Lung (tissue), 12 donors: ENCODE measurements around the gene ORC3. TPM values are rescaled to one million over a fixed set of nuclear protein-coding genes. Genes with fewer than 3 reads are reported as not detected.
A peak's percentile ranks its signal among the peaks of the same experiment; 100 is the strongest.

Source experiments
- ATAC-seq: fragments of 200-7000 bp; cut with Tn5 transposase; one replicate; pipeline ENCODE4 v1.9.1; 2020; ENCODE audit warnings: moderate number of reproducible peaks; ENCODE audit not compliant: insufficient read depth, low FRiP score
- DNase-seq, 3 donors: peaks; one replicate each; pipeline ENCODE4 v3.0.0-alpha.2; 2013 to 2017
- H3K27ac ChIP-seq, 2 donors: one replicate each; pipeline ENCODE4 v1.5.1; 2013; ENCODE audit warnings: mild to moderate bottlenecking in 2 of 2, moderate library complexity in 2 of 2, control low read depth in 1 of 2, inconsistent platforms in 1 of 2, low read depth in 1 of 2, low read length in 1 of 2
- H3K27me3 ChIP-seq, 3 donors: one replicate each; pipeline ENCODE4 v1.5.1; 2013; ENCODE audit warnings: low read length in 2 of 3; ENCODE audit not compliant: control insufficient read depth in 3 of 3, insufficient read depth in 3 of 3
- H3K36me3 ChIP-seq, 4 donors: one replicate each; pipeline ENCODE4 v1.5.1; 2013; ENCODE audit warnings: low read length in 4 of 4, mild to moderate bottlenecking in 1 of 4, moderate library complexity in 1 of 4; ENCODE audit not compliant: control insufficient read depth in 4 of 4, insufficient read depth in 4 of 4
- H3K4me1 ChIP-seq, 5 donors: one replicate each; pipeline ENCODE4 v1.5.1; 2013; ENCODE audit warnings: low read length in 5 of 5, mild to moderate bottlenecking in 2 of 5, moderate library complexity in 1 of 5; ENCODE audit not compliant: control insufficient read depth in 5 of 5, insufficient read depth in 5 of 5
- H3K4me3 ChIP-seq: one replicate; pipeline ENCODE4 v1.5.1; 2013; ENCODE audit warnings: mild to moderate bottlenecking, control low read depth, moderate library complexity
- H3K9ac ChIP-seq, 2 donors: one replicate each; pipeline ENCODE4 v1.5.1; 2013; ENCODE audit warnings: low read length in 2 of 2, control low read depth in 1 of 2; ENCODE audit not compliant: insufficient read depth in 1 of 2
- H3K9me3 ChIP-seq, 4 donors: one replicate each; pipeline ENCODE4 v1.5.1; 2013; ENCODE audit warnings: low read length in 3 of 4, mild to moderate bottlenecking in 1 of 4, moderate library complexity in 1 of 4; ENCODE audit not compliant: control insufficient read depth in 4 of 4, insufficient read depth in 3 of 4
- WGBS, 2 donors: extraction: QIAGEN DNeasy Blood & Tissue Kit; methylation state at CpG; one replicate each; pipeline ENCODE4 v1.1.7; 2013; 5-methylcytosine and 5-hydroxymethylcytosine counted together
- polyA plus RNA-seq, 2 donors: library from polyadenylated mRNA; stranded (reverse); fragments of 200-250 nt; gene quantifications; one replicate each; pipeline ENCODE4 v1.2.1, GENCODE V29; 2013
- total RNA-seq, 2 donors: library from RNA; depleted of rRNA in 1 of 2; stranded (reverse); fragments of >200 nt in 1 of 2; gene quantifications; one replicate each; pipeline ENCODE4 v1.2.1, GENCODE V29; 2014 to 2021
- TF ChIP-seq, protein P1 (sequence below): IDR thresholded peaks from 2 replicates; pipeline ENCODE4 v1.5.1; 2012; ENCODE audit warnings: mild to moderate bottlenecking; ENCODE audit errors: control extremely low read depth, extremely low read depth
- donor health status: control.
- donor health status: control.
- donor health status: Bipolar disorder and iron deficiency.
- donor health status: healthy.
- donor health status: DM: yes; HTN: yes; CAD: no.

The ORC3 gene
- total and polyA plus RNA-seq, 4 donors: 12.0 to 30.3 (median 16.8) TPM

DNA sequence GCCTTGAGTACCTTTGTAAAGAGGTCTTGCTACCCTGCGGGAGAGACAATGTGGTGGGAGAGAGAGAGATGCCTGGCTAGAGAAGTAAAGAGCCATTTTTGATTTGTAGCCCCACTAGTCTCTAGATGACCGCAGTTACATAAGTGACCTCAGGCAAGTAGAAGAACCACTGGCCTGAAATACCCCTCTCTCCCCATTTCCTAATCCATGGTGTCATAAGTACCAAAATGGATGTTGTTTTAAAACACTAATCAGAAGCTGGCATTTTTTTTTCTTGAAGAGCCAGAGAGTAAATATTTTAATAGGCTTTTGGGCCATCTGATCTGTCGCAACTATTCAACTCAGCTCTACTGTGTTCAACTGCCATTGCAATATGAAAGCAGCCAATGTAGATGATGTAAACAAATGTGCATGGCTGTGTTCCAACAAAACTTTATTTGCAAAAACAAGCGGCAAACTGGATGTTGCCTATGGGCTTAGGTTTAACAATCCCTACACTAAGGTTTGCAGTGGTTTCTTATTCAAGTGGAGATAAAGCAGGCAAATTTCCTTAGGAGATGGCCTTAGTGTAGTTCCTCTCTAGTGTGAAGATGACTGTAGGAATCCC is 36.7 kb upstream of the ORC3 start:
- no peak overlapping the region for H3K4me3 ChIP-seq
- TF ChIP-seq, protein P1, sequence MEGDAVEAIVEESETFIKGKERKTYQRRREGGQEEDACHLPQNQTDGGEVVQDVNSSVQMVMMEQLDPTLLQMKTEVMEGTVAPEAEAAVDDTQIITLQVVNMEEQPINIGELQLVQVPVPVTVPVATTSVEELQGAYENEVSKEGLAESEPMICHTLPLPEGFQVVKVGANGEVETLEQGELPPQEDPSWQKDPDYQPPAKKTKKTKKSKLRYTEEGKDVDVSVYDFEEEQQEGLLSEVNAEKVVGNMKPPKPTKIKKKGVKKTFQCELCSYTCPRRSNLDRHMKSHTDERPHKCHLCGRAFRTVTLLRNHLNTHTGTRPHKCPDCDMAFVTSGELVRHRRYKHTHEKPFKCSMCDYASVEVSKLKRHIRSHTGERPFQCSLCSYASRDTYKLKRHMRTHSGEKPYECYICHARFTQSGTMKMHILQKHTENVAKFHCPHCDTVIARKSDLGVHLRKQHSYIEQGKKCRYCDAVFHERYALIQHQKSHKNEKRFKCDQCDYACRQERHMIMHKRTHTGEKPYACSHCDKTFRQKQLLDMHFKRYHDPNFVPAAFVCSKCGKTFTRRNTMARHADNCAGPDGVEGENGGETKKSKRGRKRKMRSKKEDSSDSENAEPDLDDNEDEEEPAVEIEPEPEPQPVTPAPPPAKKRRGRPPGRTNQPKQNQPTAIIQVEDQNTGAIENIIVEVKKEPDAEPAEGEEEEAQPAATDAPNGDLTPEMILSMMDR: no peak
- WGBS, 2 donors: 80 to 92% methylated on average over 4 of the region's 4 CpGs
- no peak for ATAC-seq
- no peak overlapping the region for H3K27ac ChIP-seq
- H3K27me3 ChIP-seq: no peaks in the 10 kb centered on the region
- H3K4me1 ChIP-seq: no peaks in the 10 kb centered on the region
- DNase-seq: peak in 1 of 3 donors; percentile 15
- no peak overlapping the region for H3K9ac ChIP-seq
- H3K36me3 ChIP-seq: peaks cover 6 to 23% (median 16%) of the 10 kb centered on the region in 4 donors
- no peaks in the 10 kb centered on the region for H3K9me3 ChIP-seq

DNA sequence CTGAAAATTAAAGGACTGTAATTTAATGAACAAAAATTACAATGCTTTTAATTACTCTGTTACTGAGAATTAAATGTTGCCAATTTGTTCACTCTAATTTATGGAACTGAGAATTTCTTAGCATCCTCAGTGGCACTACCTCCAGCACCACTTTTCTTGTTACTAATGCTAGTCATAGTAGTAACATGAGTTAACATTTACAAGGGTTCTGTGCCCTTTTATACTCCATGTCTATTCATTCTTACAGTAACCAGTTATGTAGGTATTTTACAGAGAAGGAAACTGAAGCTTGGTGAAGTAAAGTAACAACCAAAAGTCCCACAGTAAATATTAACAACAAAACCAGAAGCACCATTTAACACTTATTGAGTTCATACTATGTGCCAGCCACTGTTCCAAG is 34.4 kb upstream of the ORC3 start:
- no peak for ATAC-seq
- TF ChIP-seq, protein P1: no peak
- no peak overlapping the region for H3K4me3 ChIP-seq
- DNase-seq: no peak
- no peaks in the 10 kb centered on the region for H3K9me3 ChIP-seq
- no peak overlapping the region for H3K9ac ChIP-seq
- H3K27me3 ChIP-seq: no peaks in the 10 kb centered on the region
- no peaks in the 10 kb centered on the region for H3K4me1 ChIP-seq
- no peak overlapping the region for H3K27ac ChIP-seq
- peaks cover 8 to 28% (median 17%) of the 10 kb centered on the region in 4 donors for H3K36me3 ChIP-seq

DNA sequence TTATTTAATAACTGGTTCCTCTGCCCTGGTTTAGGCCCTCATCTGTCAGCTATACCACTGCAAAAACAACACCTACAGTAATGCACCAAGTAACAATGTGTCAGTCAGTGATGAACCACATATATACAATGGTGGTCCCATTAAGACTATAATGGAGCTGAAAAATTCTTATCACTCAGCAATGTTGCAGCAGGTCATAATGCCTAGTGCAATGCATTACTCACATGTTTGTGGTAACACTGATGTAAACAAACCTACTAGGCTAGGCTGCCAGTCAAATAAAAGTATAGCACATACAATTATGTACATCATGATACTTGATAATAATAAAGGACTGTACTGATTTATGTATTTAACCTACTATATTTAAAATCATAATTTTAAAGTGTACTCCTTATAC is 31.5 kb upstream of the ORC3 start:
- TF ChIP-seq, protein P1: no peak
- H3K36me3 ChIP-seq: peaks cover 4 to 34% (median 17%) of the 10 kb centered on the region in 4 donors
- H3K27ac ChIP-seq: no peak overlapping the region
- H3K9ac ChIP-seq: no peak overlapping the region
- no peak for ATAC-seq
- H3K4me1 ChIP-seq: no peaks in the 10 kb centered on the region
- DNase-seq: no peak
- no peaks in the 10 kb centered on the region for H3K27me3 ChIP-seq
- no peaks in the 10 kb centered on the region for H3K9me3 ChIP-seq
- no peak overlapping the region for H3K4me3 ChIP-seq

DNA sequence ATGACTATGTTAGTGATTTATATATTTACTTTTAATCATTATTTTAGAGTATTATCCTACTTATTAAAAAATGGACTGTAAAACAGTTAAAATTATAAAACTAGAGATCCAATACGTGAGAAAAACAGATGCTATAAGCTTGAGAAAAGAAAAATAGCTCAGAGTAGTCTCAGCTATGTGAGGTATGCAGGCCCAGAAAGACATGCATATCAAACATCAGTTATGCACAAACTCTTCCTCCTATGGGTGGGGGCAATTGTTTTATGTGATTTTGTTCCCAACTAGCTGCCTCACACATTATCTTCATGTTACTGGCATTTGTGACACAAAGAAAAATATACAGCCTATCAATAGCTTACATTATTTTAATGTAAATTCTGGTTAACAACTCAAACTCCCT is 28.9 kb upstream of the ORC3 start:
- no peak overlapping the region for H3K4me3 ChIP-seq
- no peak for ATAC-seq
- H3K27ac ChIP-seq: no peak overlapping the region
- H3K9me3 ChIP-seq: no peaks in the 10 kb centered on the region
- H3K27me3 ChIP-seq: no peaks in the 10 kb centered on the region
- peaks cover 0 to 30% (median 14%) of the 10 kb centered on the region in 4 donors for H3K36me3 ChIP-seq
- no peak overlapping the region for H3K9ac ChIP-seq
- 83 to 88% methylated on average over 1 of the region's 1 CpG for WGBS, 2 donors
- DNase-seq: no peak
- H3K4me1 ChIP-seq: no peaks in the 10 kb centered on the region
- TF ChIP-seq, protein P1: no peak
